Activated CD8-positive, alpha-beta memory T cell treated with anti-CD3 and anti-CD28 coated beads for 48 hours (primary cell): ENCODE data around the gene ZKSCAN7.
"Not testable (repeated sequence)": the region's sequence is repeated elsewhere in the genome, so short reads cannot be mapped to it uniquely, and the experiment has no call there.

ENCODE experiments used
- DNase-seq, 3 experiments: peaks; one replicate each; pipeline ENCODE4 v3.0.0-alpha.2; 2020; ENCODE audit warnings: low read depth in 2 of 3, low spot score in 2 of 3

ZKSCAN7 gene

GRCh38 chr3:44576613-44577012 lies 21.6 kb downstream of the ZKSCAN7 start:
- no peak for DNase-seq

GRCh38 chr3:44577354-44577952 lies 22.5 kb downstream of the ZKSCAN7 start:
- DNase-seq: not testable (repeated sequence)

- not testable (repeated sequence) for DNase-seq
These were observed 23.3 kb downstream of the ZKSCAN7 start for GRCh38 chr3:44578316-44578715.

- not testable (repeated sequence) for DNase-seq
These were observed 24.0 kb downstream of the ZKSCAN7 start for GRCh38 chr3:44578924-44579515.

- not testable (repeated sequence) for DNase-seq
These were observed 24.8 kb downstream of the ZKSCAN7 start for GRCh38 chr3:44579749-44580148.

DNA sequence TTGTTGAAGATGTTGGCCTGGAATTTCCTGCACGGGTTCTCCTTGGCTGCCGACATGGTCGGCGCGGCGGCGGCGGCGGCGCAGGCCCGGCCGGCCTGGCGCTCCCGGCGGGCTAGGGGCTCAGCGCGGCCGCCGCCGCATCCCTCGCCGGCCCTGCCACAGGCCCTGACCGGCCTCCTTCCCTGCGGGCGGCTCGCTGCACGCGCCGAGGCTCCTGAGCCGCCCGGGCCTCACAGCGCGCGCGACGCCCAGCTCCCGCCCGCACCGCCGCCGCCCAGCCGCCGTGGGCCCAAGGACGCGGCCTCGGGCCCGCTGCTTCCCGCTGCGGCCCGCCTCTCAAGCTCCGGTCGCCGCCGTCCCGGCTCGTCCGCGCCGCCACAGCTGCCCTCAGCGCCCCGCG lies 26.0 kb downstream of the ZKSCAN7 start:
- DNase-seq: not testable (repeated sequence)

DNA sequence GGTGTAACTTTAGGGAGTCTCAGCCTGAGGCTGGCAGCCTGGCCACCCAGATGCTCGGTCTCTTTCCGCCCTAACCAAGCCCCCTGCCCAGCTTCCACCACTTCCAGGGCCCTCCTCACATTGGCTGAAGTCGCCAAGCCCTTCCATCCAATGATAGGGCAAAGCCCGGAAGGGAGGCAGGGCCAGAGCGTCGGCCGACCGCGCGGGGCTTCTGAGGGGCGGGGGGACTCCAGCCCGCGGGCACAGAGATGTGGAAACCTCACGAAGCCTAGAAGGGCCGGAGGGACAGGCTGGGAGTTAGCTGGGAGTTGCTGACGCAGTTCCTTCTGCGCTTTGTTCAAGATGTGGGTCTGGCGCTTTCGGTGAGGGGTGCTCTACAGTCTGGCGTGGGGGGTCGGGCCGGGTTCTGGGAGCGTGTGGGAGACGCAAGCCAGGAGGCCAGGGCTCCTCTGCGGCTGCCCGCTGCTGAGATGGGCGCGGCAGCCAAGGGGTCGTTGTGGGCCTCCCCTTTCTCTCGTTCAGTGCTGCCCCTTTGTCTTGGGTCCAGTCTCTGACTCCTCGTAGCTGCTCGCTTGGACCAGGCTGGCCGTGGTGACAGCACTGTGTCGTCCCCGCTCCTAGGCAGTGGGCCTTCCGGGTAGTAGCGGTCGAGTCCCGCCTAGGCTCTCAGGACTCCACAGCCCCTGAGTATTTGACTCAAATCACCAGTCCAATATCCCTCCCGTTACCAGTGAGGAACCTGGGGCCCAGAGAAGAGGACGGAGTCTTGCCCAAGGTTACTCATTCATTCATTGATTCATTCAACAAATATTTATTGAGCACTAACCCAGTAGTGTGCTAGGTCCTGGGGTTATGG lies 29.9 kb downstream of the ZKSCAN7 start, which contains the start of gene ZNF660:
Gene ZNF660, plus strand, starts transcription at position 319 of the 856 bp plus-strand sequence. CDS start 9,230 bp downstream, outside the sequence.
- peak in 2 of 3 experiments; percentile 0 to 3 for DNase-seq

DNA sequence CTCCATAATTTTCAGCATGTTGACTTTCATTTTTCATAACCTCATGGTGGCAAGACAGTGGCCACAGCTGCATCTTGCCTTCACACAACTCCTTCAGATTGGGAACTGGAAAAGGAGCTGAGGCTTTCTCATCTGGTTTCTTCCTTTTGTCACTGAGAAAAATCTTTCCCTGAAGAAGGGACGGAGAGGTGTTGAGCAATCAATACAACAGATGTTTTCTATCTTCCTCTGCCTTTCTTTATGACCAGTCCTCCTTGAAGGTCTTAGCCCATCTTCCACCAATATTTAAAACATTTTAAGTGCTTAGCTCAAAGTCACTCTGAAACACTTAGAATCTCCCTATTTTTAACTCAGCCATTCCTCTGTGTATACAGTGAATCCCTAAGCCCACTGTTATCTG lies 41.6 kb downstream of the ZKSCAN7 start:
- no peak for DNase-seq

GRCh38 chr3:44601749-44602148 lies 46.8 kb downstream of the ZKSCAN7 start:
- no peak for DNase-seq

GRCh38 chr3:44612678-44613077 lies 57.7 kb downstream of the ZKSCAN7 start:
- DNase-seq: no peak
